GM21381 (cell line): ENCODE data around the gene TSPY10.
"Not testable (repeated sequence)": the region's sequence is repeated elsewhere in the genome, so short reads cannot be mapped to it uniquely, and the experiment has no call there.

Experiments
- ATAC-seq: cut with Tn5 transposase; IDR thresholded peaks from one replicate; pipeline ENCODE4 v1.9.1; 2021; ENCODE audit warnings: mild to moderate bottlenecking, moderate library complexity; ENCODE audit not compliant: unreplicated experiment

The TSPY10 gene

GRCh38 chrY:9527580-9527979 lies at the start of gene TSPY10:
Gene TSPY10 (plus strand): TSS chrY:9527880. CDS start chrY:9527926, 46 bp downstream.
- not testable (repeated sequence) for ATAC-seq

DNA sequence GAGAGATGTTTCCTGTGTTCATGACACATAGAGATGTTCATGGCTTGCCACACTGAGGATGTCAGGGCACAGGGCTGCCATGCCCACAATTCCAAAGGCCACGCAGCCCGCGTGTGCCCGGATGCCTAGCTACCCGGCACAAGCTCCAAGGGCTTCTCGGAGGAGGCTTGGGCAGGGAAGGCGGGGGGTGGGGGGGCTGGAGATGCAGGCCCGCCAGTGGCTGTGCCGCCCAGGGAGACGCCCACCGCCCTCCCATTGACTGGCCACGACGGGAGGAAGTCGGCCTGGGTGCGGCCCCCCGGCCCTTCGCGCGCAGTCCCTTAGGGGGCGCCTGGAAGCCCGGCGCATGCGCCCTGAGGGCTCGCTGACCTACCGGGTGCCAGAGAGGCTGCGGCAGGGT lies 40.7 kb upstream of the TSPY10 start, which contains the start of gene TSPY9:
TSS of gene TSPY9 (plus strand) at position 301 of the 400 bp plus-strand sequence. CDS start at position 347, 46 bp downstream.
- ATAC-seq: not testable (repeated sequence)

DNA sequence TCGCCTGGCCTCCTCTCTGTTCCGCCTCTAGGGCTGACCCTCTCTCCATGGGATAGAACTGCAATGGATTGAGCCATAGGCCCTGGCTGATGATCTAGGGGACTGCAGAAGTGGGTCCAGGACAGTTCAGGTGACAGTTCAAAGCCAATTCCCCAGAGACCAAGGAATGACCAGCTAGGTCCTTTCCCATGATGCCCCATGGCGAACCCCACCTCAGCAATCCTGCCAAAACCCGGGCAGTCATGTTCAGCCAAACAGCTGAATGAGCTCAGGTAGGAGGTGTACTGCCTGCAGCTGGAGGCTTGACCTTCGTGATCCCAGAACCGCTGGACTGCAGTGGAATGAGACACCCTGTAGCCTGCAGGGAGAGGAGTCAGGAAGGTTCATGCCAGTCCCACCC lies 23.3 kb upstream of the TSPY10 start:
- not testable (repeated sequence) for ATAC-seq

DNA sequence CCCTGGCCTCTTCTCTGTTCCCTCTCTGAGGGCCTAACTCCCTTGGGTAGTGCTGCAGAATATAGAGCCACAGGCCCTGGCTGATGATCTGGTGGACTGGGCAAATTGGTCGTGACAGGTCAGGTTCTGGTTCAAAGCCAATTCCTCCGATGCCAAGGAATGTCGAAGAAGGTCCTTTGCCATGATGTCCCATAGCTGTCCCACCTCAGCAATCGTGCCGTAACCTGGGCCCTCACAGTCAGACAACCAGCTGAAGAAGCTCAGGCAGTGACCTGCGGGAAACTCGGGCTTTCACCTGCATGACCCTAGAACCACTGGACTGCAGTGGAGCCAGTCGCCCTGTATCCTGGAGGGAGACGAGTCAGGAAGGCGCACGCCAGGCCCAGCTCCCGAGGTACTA lies 11.4 kb upstream of the TSPY10 start:
- ATAC-seq: not testable (repeated sequence)
